ENCODE data around the gene SLC30A2.

- no peak for TF ChIP-seq EZH2 (optimal IDR thresholded peaks at IDR 0.05; ENCODE audit: low read depth, low read length)
- TF ChIP-seq CTCF (IDR thresholded peaks at IDR 0.05; ENCODE audit: low read length), result no peak
- no peak for TF ChIP-seq EZH2phosphoT487 (IDR thresholded peaks at IDR 0.05; ENCODE audit: low read length)
These were observed 26.4 kb upstream of the SLC30A2 start for GRCh38 chr1:26072305-26072704.

Data from MM.1S (cell line).